Measurements from ENCODE around the gene FIGNL2.
A peak's percentile ranks its signal among the peaks of the same experiment; 100 is the strongest.

FIGNL2 gene

DNA sequence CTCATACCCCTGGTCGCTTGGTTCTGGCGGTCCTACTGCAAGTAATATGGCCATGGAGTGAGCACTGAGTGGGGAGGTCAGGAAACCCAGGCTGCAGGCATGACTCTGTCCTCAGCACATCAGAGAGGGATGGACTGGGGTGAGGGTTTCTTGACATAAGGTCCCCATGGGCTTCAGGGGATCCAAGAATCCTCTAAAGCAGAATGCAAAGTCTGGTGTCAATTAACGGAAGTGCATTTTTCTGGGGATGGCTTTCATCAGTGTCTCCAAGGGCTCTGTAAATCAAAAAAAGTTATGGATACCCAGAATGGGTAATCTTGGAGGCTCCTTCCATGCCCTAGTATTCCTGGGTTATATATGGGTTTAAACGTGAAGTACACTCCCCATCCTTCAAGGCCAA, 3.7 kb downstream of the FIGNL2 start:
- Histone ChIP-seq H3K4me1 (ENCODE audit: control insufficient read depth in 2 of 2, insufficient read depth in 1 of 2, low read depth in 1 of 2, low read length in 2 of 2) (peaks cover 22 to 41% of the 10 kb centered on the region in 2 donors), H3K79me1 (ENCODE audit: low read depth, low read length) (peaks cover 14% of the 10 kb centered on the region), H3K4me3 (ENCODE audit: low read length in 2 of 2) (no peak overlapping the region), H2BK12ac (ENCODE audit: low read length) (no peak overlapping the region), H2BK120ac (ENCODE audit: low read depth, low read length) (no peak overlapping the region), H3K4ac (ENCODE audit: low read length) (no peak overlapping the region), H2AFZ (ENCODE audit: low read length) (no peak overlapping the region), H3K27me3 (ENCODE audit: control insufficient read depth in 3 of 3, insufficient read depth in 3 of 3, low read depth in 1 of 3, low read length in 3 of 3) (no peaks in the 10 kb centered on the region), H3K36me3 (replicated peaks in 1 of 2; ENCODE audit: control insufficient read depth in 2 of 2, insufficient read depth in 2 of 2, low read length in 2 of 2) (peaks cover 2 to 55% of the 10 kb centered on the region in 2 donors), H4K91ac (ENCODE audit: low read depth, low read length, poor library complexity) (no peak overlapping the region), H3K27ac (replicated peaks; ENCODE audit: low read length) (no peak overlapping the region), H3K23ac (ENCODE audit: low read depth, low read length, poor library complexity) (no peak overlapping the region), H3K4me2 (ENCODE audit: insufficient read depth, low read length, poor library complexity, severe bottlenecking) (no peak overlapping the region), H2BK15ac (ENCODE audit: low read length) (no peak overlapping the region), H3K14ac (ENCODE audit: low read length) (no peak overlapping the region), H3K9me3 (replicated peaks in 1 of 2; ENCODE audit: control insufficient read depth in 2 of 2, insufficient read depth in 1 of 2, low read depth in 1 of 2, low read length in 2 of 2) (no peaks in the 10 kb centered on the region), H2BK5ac (ENCODE audit: low read length) (no peak overlapping the region), H3K18ac (ENCODE audit: low read length) (no peak overlapping the region), H2AK5ac (ENCODE audit: low read depth, low read length) (no peak overlapping the region), H4K8ac (ENCODE audit: low read depth, low read length) (no peak overlapping the region), H3K9ac (ENCODE audit: low read depth, low read length, poor library complexity) (no peak overlapping the region)
- WGBS, 2 donors (ENCODE audit: extremely low coverage in 2 of 2, insufficient read length in 2 of 2, insufficient replicate concordance in 1 of 2): no CpG with 5 or more reads among the region's 4 CpGs
- DNase-seq (ENCODE audit: low spot score): no peak

GRCh38 chr12:51841727-51842126, 6.8 kb downstream of the FIGNL2 start:
- H2AFZ ChIP-seq (ENCODE audit: low read length): no peak overlapping the region
- H3K14ac ChIP-seq (ENCODE audit: low read length): no peak overlapping the region
- H3K27ac ChIP-seq (replicated peaks; ENCODE audit: low read length): no peak overlapping the region
- no peak overlapping the region for H4K8ac ChIP-seq (ENCODE audit: low read depth, low read length)
- H3K79me1 ChIP-seq (ENCODE audit: low read depth, low read length): peaks cover 11% of the 10 kb centered on the region
- H2BK5ac ChIP-seq (ENCODE audit: low read length): peak overlapping the region; percentile 4
- no peak overlapping the region for H3K4ac ChIP-seq (ENCODE audit: low read length)
- H2BK120ac ChIP-seq (ENCODE audit: low read depth, low read length): no peak overlapping the region
- no peak overlapping the region for H3K4me2 ChIP-seq (ENCODE audit: insufficient read depth, low read length, poor library complexity, severe bottlenecking)
- H2BK12ac ChIP-seq (ENCODE audit: low read length): no peak overlapping the region
- peaks cover 32 to 65% of the 10 kb centered on the region in 2 donors for H3K4me1 ChIP-seq (ENCODE audit: control insufficient read depth in 2 of 2, insufficient read depth in 1 of 2, low read depth in 1 of 2, low read length in 2 of 2)
- H4K91ac ChIP-seq (ENCODE audit: low read depth, low read length, poor library complexity): no peak overlapping the region
- peak overlapping the region; percentile 1 for H2AK5ac ChIP-seq (ENCODE audit: low read depth, low read length)
- H3K9me3 ChIP-seq (replicated peaks in 1 of 2; ENCODE audit: control insufficient read depth in 2 of 2, insufficient read depth in 1 of 2, low read depth in 1 of 2, low read length in 2 of 2): no peaks in the 10 kb centered on the region
- no peak overlapping the region for H3K23ac ChIP-seq (ENCODE audit: low read depth, low read length, poor library complexity)
- no peak overlapping the region for H3K4me3 ChIP-seq (ENCODE audit: low read length in 2 of 2)
- H3K9ac ChIP-seq (ENCODE audit: low read depth, low read length, poor library complexity): no peak overlapping the region
- H2BK15ac ChIP-seq (ENCODE audit: low read length): no peak overlapping the region
- no CpG with 5 or more reads among the region's 6 CpGs for WGBS, 2 donors (ENCODE audit: extremely low coverage in 2 of 2, insufficient read length in 2 of 2, insufficient replicate concordance in 1 of 2)
- no peak for DNase-seq (ENCODE audit: low spot score)
- peak overlapping the region; percentile 20 for H3K18ac ChIP-seq (ENCODE audit: low read length)
- H3K36me3 ChIP-seq (replicated peaks in 1 of 2; ENCODE audit: control insufficient read depth in 2 of 2, insufficient read depth in 2 of 2, low read length in 2 of 2): peaks cover 2 to 63% of the 10 kb centered on the region in 2 donors
- no peaks in the 10 kb centered on the region for H3K27me3 ChIP-seq (ENCODE audit: control insufficient read depth in 3 of 3, insufficient read depth in 3 of 3, low read depth in 1 of 3, low read length in 3 of 3)

DNA sequence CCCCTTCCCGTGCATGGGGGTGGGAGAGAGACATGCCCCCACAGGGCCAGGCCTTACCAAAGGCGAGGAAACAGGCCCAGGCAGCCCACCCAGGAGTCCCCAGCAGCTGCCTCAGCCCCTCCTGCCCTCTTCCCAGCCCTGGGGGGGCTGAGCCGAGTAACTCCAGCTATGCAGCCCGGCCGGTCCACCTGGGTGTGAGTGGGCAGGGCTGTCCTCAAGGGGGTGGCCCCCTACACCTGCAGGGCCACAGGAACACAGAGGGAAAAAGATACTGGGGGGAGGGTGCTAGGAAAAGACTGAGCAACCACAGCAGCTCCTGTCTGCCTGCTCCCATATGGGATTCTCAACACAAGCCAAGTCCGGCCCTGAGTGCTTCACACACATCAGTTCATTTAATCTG, 7.6 kb downstream of the FIGNL2 start:
- H3K4me1 ChIP-seq (ENCODE audit: control insufficient read depth in 2 of 2, insufficient read depth in 1 of 2, low read depth in 1 of 2, low read length in 2 of 2): peaks cover 28 to 66% of the 10 kb centered on the region in 2 donors

GRCh38 chr12:51839310-51839947, 9.1 kb downstream of the FIGNL2 start:
- Histone ChIP-seq H2BK12ac (ENCODE audit: low read length) (peak overlapping the region; percentile 4), H2AFZ (ENCODE audit: low read length) (no peak overlapping the region), H3K9me3 (replicated peaks in 1 of 2; ENCODE audit: control insufficient read depth in 2 of 2, insufficient read depth in 1 of 2, low read depth in 1 of 2, low read length in 2 of 2) (no peaks in the 10 kb centered on the region), H3K4me1 (ENCODE audit: control insufficient read depth in 2 of 2, insufficient read depth in 1 of 2, low read depth in 1 of 2, low read length in 2 of 2) (peaks cover 23 to 68% of the 10 kb centered on the region in 2 donors), H3K4ac (ENCODE audit: low read length) (no peak overlapping the region), H3K23ac (ENCODE audit: low read depth, low read length, poor library complexity) (no peak overlapping the region), H3K9ac (ENCODE audit: low read depth, low read length, poor library complexity) (no peak overlapping the region), H3K79me1 (ENCODE audit: low read depth, low read length) (peaks cover 5% of the 10 kb centered on the region), H2AK5ac (ENCODE audit: low read depth, low read length) (peak overlapping the region; percentile 20), H2BK5ac (ENCODE audit: low read length) (no peak overlapping the region), H4K8ac (ENCODE audit: low read depth, low read length) (no peak overlapping the region), H3K14ac (ENCODE audit: low read length) (no peak overlapping the region), H3K27ac (replicated peaks; ENCODE audit: low read length) (peak overlapping the region; percentile 6), H4K91ac (ENCODE audit: low read depth, low read length, poor library complexity) (no peak overlapping the region), H2BK15ac (ENCODE audit: low read length) (no peak overlapping the region), H3K18ac (ENCODE audit: low read length) (no peak overlapping the region), H2BK120ac (ENCODE audit: low read depth, low read length) (no peak overlapping the region), H3K36me3 (replicated peaks in 1 of 2; ENCODE audit: control insufficient read depth in 2 of 2, insufficient read depth in 2 of 2, low read length in 2 of 2) (peaks cover 0 to 52% of the 10 kb centered on the region in 2 donors), H3K27me3 (ENCODE audit: control insufficient read depth in 3 of 3, insufficient read depth in 3 of 3, low read depth in 1 of 3, low read length in 3 of 3) (no peaks in the 10 kb centered on the region), H3K4me2 (ENCODE audit: insufficient read depth, low read length, poor library complexity, severe bottlenecking) (peak overlapping the region; percentile 30), H3K4me3 (ENCODE audit: low read length in 2 of 2) (no peak overlapping the region)
- no peak for DNase-seq (ENCODE audit: low spot score)
- WGBS, 2 donors (ENCODE audit: extremely low coverage in 2 of 2, insufficient read length in 2 of 2, insufficient replicate concordance in 1 of 2): no CpG with 5 or more reads among the region's 5 CpGs

More for the DNA sequence above, 7.6 kb downstream of the FIGNL2 start:
- Histone ChIP-seq H4K8ac (ENCODE audit: low read depth, low read length) (no peak overlapping the region), H2BK120ac (ENCODE audit: low read depth, low read length) (no peak overlapping the region), H3K4me3 (ENCODE audit: low read length in 2 of 2) (no peak overlapping the region), H3K18ac (ENCODE audit: low read length) (peak overlapping the region; percentile 86), H3K79me1 (ENCODE audit: low read depth, low read length) (peaks cover 9% of the 10 kb centered on the region), H3K4me2 (ENCODE audit: insufficient read depth, low read length, poor library complexity, severe bottlenecking) (no peak overlapping the region), H3K27ac (replicated peaks; ENCODE audit: low read length) (no peak overlapping the region), H3K14ac (ENCODE audit: low read length) (peak overlapping the region; percentile 86), H2BK12ac (ENCODE audit: low read length) (peak overlapping the region; percentile 25), H4K91ac (ENCODE audit: low read depth, low read length, poor library complexity) (peak overlapping the region; percentile 27), H3K27me3 (ENCODE audit: control insufficient read depth in 3 of 3, insufficient read depth in 3 of 3, low read depth in 1 of 3, low read length in 3 of 3) (no peaks in the 10 kb centered on the region), H2BK15ac (ENCODE audit: low read length) (no peak overlapping the region), H2AK5ac (ENCODE audit: low read depth, low read length) (no peak overlapping the region), H2AFZ (ENCODE audit: low read length) (no peak overlapping the region), H2BK5ac (ENCODE audit: low read length) (peak overlapping the region; percentile 54), H3K9me3 (replicated peaks in 1 of 2; ENCODE audit: control insufficient read depth in 2 of 2, insufficient read depth in 1 of 2, low read depth in 1 of 2, low read length in 2 of 2) (no peaks in the 10 kb centered on the region), H3K23ac (ENCODE audit: low read depth, low read length, poor library complexity) (no peak overlapping the region), H3K4ac (ENCODE audit: low read length) (no peak overlapping the region), H3K36me3 (replicated peaks in 1 of 2; ENCODE audit: control insufficient read depth in 2 of 2, insufficient read depth in 2 of 2, low read length in 2 of 2) (peaks cover 2 to 62% of the 10 kb centered on the region in 2 donors), H3K9ac (ENCODE audit: low read depth, low read length, poor library complexity) (no peak overlapping the region)
- DNase-seq (ENCODE audit: low spot score): no peak
- WGBS, 2 donors (ENCODE audit: extremely low coverage in 2 of 2, insufficient read length in 2 of 2, insufficient replicate concordance in 1 of 2): no CpG with 5 or more reads among the region's 6 CpGs
